NB4 (cell line): Measurements from ENCODE around the gene EHD3.

ENCODE experiments used
- DNase-seq: peaks from one replicate; pipeline ENCODE4 v3.0.0; 2010; ENCODE audit warnings: low read depth
- H3K4me3 ChIP-seq: one replicate; pipeline ENCODE4 v1.5.1; 2011; ENCODE audit warnings: mild to moderate bottlenecking, low read depth, low read length, moderate library complexity
- MYC ChIP-seq: IDR thresholded peaks from 2 replicates; pipeline ENCODE4 v1.6.1; 2011; ENCODE audit warnings: low read depth, low read length
- POLR2A ChIP-seq: IDR thresholded peaks from 2 replicates; pipeline ENCODE4 v1.6.1; 2011; ENCODE audit warnings: mild to moderate bottlenecking; ENCODE audit not compliant: insufficient read length; ENCODE audit errors: extremely low read depth
- TF ChIP-seq, protein P1 (sequence below): IDR thresholded peaks from one replicate; pipeline ENCODE4 v1.5.1; 2012; ENCODE audit warnings: low read depth, low read length
- TF ChIP-seq, protein P2 (sequence below): IDR thresholded peaks from 2 replicates; pipeline ENCODE4 v1.6.1; 2011; ENCODE audit warnings: low read depth, low read length

The EHD3 gene

GRCh38 chr2:31227110-31227509, 6.8 kb upstream of the EHD3 start:
- H3K4me3 ChIP-seq = no peak overlapping the region
- DNase-seq = no peak
- TF ChIP-seq, protein P1, sequence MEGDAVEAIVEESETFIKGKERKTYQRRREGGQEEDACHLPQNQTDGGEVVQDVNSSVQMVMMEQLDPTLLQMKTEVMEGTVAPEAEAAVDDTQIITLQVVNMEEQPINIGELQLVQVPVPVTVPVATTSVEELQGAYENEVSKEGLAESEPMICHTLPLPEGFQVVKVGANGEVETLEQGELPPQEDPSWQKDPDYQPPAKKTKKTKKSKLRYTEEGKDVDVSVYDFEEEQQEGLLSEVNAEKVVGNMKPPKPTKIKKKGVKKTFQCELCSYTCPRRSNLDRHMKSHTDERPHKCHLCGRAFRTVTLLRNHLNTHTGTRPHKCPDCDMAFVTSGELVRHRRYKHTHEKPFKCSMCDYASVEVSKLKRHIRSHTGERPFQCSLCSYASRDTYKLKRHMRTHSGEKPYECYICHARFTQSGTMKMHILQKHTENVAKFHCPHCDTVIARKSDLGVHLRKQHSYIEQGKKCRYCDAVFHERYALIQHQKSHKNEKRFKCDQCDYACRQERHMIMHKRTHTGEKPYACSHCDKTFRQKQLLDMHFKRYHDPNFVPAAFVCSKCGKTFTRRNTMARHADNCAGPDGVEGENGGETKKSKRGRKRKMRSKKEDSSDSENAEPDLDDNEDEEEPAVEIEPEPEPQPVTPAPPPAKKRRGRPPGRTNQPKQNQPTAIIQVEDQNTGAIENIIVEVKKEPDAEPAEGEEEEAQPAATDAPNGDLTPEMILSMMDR = no peak
- TF ChIP-seq, protein P2, sequence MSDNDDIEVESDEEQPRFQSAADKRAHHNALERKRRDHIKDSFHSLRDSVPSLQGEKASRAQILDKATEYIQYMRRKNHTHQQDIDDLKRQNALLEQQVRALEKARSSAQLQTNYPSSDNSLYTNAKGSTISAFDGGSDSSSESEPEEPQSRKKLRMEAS = no peak
- TF ChIP-seq MYC = no peak
- TF ChIP-seq POLR2A = no peak

DNA sequence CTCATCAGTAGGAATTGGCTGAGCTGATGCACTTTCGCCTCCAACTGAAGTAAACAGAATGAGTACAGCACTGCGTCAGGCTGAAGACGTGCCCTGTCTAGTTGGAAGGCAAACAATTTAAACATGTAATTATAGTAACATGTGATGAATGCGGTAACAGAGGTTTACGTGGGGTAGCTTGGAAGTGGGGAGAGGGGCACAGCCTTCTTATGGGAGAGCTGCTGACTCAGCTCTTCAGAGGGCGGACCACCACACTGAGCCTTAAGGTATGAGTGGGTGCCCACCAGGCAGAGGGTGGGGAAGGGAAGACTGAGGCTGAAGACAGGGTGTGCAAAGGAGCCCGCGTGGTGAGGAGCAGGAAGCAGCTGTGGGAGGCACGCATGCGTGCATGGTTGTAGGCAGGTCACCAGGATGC, 6.2 kb upstream of the EHD3 start:
- H3K4me3 ChIP-seq = no peak overlapping the region
- TF ChIP-seq, protein P1 = no peak
- DNase-seq = no peak

DNA sequence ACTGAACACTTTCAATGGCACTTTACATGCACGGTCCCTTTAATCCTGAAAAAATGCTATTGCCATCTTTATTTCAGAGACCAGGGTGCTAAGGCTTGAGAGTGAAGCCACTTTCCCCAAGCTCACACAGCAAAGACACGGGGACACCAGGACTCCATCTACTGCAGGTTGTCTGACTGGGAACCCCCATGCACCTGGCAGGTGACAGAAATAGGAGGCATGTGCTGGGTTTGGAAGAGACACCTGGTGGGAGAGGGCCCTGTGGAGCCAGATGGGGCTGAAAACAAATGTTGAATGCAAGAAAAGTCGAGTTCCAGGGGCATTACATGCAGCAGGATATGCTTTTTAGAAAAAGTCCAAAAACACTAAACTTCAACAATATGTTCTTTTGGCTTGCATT, 5.2 kb upstream of the EHD3 start:
- no peak for DNase-seq
- TF ChIP-seq MYC (no peak), POLR2A (no peak)
- TF ChIP-seq, protein P1 = no peak
- TF ChIP-seq, protein P2 = no peak
- no peak overlapping the region for H3K4me3 ChIP-seq

GRCh38 chr2:31230751-31231150, 3.2 kb upstream of the EHD3 start:
- no peak for DNase-seq
- TF ChIP-seq POLR2A (no peak), MYC (no peak)
- TF ChIP-seq, protein P2 = no peak
- TF ChIP-seq, protein P1 = no peak
- no peak overlapping the region for H3K4me3 ChIP-seq

GRCh38 chr2:31231571-31232302, 2.2 kb upstream of the EHD3 start:
- no peak overlapping the region for H3K4me3 ChIP-seq
- TF ChIP-seq, protein P2 = no peak
- TF ChIP-seq, protein P1 = no peak
- TF ChIP-seq POLR2A = no peak
- no peak for TF ChIP-seq MYC
- DNase-seq = no peak

GRCh38 chr2:31232586-31232985, 1.4 kb upstream of the EHD3 start:
- TF ChIP-seq POLR2A = no peak
- TF ChIP-seq, protein P1 = no peak
- TF ChIP-seq MYC = no peak
- TF ChIP-seq, protein P2 = no peak
- H3K4me3 ChIP-seq = no peak overlapping the region
- no peak for DNase-seq
